Right atrium auricular region (tissue), 2 donors: ENCODE measurements around the gene SRSF10. TPM values are rescaled to one million over a fixed set of nuclear protein-coding genes. Genes with fewer than 3 reads are reported as not detected.

ENCODE experiments used
- DNase-seq: peaks from one replicate; pipeline ENCODE4 v3.0.0-alpha.2; 2019; ENCODE audit warnings: low spot score
- H3K27ac ChIP-seq, 2 donors: fragments of 200-600 bp; sonication (generic); 1 replicate in 1 of 2; 2 replicates in 1 of 2; pipeline ENCODE4 v1.5.1; 2016 to 2019
- H3K27me3 ChIP-seq, 2 donors: fragments of 200-600 bp; sonication (generic); one replicate each; pipeline versions ENCODE4 v1.5.1 to v1.6.0; 2017 to 2019
- H3K36me3 ChIP-seq: fragments of 200-600 bp; sonication (generic); one replicate; pipeline ENCODE4 v1.5.1; 2016
- H3K4me1 ChIP-seq, 2 donors: fragments of 200-600 bp; sonication (generic); one replicate each; pipeline versions ENCODE4 v1.5.1 to v1.6.0; 2017 to 2019
- H3K4me3 ChIP-seq, 2 donors: fragments of 200-600 bp; sonication (generic); 1 replicate in 1 of 2; 2 replicates in 1 of 2; pipeline ENCODE4 v1.5.1; 2017 to 2019; ENCODE audit warnings: mild to moderate bottlenecking in 1 of 2, moderate library complexity in 1 of 2
- H3K9me3 ChIP-seq, 2 donors: fragments of 200-600 bp; sonication (generic); one replicate each; pipeline ENCODE4 v1.5.1; 2019
- total RNA-seq, 2 donors: library from RNA; depleted of rRNA; stranded (reverse); fragments of >200 nt; gene quantifications; one replicate each; pipeline ENCODE4 v1.1.0, GENCODE V29; 2016
- TF ChIP-seq, protein P1 (sequence below), 2 donors: fragments of 200-600 bp; sonication (generic); IDR thresholded peaks; one replicate each; pipeline ENCODE4 v1.5.1; 2019; ENCODE audit warnings: antibody characterized with exemption in 2 of 2

Gene SRSF10
- total RNA-seq, 2 donors from 2014 or later = 38.6 to 43.1 TPM

DNA sequence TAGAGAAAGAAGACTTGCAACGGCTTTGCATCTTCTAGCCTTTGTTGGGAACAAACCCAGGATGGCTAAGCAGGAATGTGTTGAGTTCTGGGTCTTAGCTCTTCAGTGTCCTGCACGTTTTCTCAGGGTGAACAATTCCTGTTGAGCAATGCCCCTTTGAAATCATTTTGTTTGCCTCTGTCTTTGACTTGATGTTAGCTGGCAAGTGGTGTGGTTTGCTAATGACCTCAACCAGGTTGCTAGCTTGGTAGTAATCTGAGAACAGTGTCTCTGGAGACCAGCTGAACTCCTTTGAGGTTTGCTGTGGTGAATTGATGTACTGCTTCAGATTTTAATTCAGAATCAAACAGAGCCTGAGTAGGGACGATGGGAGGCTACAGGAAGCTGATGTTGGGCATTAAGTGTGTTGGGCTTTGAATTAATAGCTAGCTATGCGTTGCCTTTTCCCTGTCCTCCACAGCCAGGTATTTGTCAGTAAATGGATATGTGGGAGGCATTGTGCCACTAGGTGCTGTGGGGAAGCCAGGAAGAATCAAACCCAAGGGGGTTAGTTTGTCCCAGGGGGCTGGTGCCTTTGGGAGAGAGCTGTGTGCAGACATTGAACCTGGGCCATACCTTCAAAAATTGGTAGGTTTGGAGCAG is 23.3 kb upstream of the SRSF10 start:
- TF ChIP-seq, protein P1, sequence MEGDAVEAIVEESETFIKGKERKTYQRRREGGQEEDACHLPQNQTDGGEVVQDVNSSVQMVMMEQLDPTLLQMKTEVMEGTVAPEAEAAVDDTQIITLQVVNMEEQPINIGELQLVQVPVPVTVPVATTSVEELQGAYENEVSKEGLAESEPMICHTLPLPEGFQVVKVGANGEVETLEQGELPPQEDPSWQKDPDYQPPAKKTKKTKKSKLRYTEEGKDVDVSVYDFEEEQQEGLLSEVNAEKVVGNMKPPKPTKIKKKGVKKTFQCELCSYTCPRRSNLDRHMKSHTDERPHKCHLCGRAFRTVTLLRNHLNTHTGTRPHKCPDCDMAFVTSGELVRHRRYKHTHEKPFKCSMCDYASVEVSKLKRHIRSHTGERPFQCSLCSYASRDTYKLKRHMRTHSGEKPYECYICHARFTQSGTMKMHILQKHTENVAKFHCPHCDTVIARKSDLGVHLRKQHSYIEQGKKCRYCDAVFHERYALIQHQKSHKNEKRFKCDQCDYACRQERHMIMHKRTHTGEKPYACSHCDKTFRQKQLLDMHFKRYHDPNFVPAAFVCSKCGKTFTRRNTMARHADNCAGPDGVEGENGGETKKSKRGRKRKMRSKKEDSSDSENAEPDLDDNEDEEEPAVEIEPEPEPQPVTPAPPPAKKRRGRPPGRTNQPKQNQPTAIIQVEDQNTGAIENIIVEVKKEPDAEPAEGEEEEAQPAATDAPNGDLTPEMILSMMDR (IDR thresholded peaks at IDR 0.05) = no peak
- H3K4me1 ChIP-seq = peaks cover 0 to 5% of the 10 kb centered on the region in 2 donors
- no peaks in the 10 kb centered on the region for H3K27me3 ChIP-seq
- no peaks in the 10 kb centered on the region for H3K36me3 ChIP-seq
- H3K9me3 ChIP-seq = peaks cover 0 to 9% of the 10 kb centered on the region in 2 donors
- H3K27ac ChIP-seq = no peak overlapping the region
- no peak for DNase-seq
- no peak overlapping the region for H3K4me3 ChIP-seq

DNA sequence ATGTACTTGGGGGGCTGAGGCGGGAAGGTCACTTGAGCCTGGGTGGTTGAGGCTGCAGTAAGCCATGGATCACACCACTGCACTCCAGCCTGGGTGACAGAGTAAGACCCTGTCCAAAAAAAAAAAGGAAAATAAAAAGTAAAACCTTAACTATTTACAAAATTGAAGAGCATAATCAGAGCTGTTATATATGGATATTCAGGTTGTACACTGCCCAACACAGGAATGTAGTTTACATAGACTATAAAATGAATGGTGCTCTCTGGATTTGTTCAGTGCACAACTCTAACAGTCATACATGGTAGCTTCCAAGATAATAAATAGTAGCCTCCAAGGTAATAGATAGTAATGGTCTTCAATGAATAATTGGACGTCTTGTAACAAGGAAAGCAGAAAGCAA is 22.6 kb upstream of the SRSF10 start:
- H3K27ac ChIP-seq = no peak overlapping the region
- H3K27me3 ChIP-seq = no peaks in the 10 kb centered on the region
- DNase-seq = no peak
- H3K9me3 ChIP-seq = peaks cover 0 to 9% of the 10 kb centered on the region in 2 donors
- H3K4me3 ChIP-seq = no peak overlapping the region
- TF ChIP-seq, protein P1 (IDR thresholded peaks at IDR 0.05) = no peak
- no peaks in the 10 kb centered on the region for H3K4me1 ChIP-seq
- H3K36me3 ChIP-seq = no peaks in the 10 kb centered on the region

DNA sequence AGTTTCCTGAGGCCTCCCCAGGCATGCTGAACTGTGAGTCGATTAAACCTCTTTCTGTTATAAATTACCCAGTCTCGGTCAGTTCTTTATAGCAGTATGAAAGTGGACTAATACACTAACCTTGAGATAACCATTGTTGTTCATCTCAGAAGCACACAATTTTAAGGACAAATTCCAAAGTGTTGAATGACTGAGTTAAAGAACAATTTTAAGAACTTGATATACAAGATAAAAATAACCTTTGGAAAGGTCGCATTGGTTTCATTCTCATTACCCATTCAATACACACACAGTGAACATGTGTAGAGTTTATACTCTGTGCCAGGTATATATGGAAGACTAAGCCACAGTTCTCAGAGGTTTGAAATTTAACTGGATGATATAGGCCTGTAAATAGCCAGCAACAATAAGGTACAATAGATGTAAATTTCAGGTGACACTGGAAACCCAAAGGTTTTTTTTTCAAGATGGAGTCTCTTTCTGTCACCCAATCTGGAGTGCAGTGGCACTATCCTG is 19.1 kb upstream of the SRSF10 start:
- no peak for DNase-seq
- Histone ChIP-seq H3K27me3 (no peaks in the 10 kb centered on the region), H3K27ac (no peak overlapping the region), H3K4me1 (no peaks in the 10 kb centered on the region), H3K4me3 (no peak overlapping the region), H3K9me3 (no peaks in the 10 kb centered on the region), H3K36me3 (no peaks in the 10 kb centered on the region)
- TF ChIP-seq, protein P1 (IDR thresholded peaks at IDR 0.05) = no peak

DNA sequence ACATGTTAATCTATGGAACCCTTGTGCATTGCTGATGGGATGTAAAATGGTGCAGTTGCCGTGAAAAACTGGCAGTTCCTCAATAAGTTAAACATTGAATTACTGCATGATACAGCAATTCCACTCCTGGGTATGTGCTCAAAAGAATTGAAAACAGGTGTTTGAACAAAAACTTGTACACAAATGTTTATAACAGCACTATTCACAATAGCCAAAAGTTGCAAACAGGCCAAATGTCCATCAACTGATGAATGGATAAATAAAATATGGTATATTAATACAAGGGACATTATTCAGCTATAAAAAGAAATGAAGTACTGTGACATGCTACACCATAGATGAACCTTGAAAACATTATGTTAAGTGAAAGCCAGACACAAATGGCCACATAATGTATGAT is 17.7 kb upstream of the SRSF10 start:
- Histone ChIP-seq H3K27me3 (no peaks in the 10 kb centered on the region), H3K36me3 (no peaks in the 10 kb centered on the region), H3K4me1 (no peaks in the 10 kb centered on the region), H3K9me3 (no peaks in the 10 kb centered on the region), H3K4me3 (no peak overlapping the region), H3K27ac (no peak overlapping the region)
- no peak for DNase-seq
- TF ChIP-seq, protein P1 (IDR thresholded peaks at IDR 0.05) = no peak

DNA sequence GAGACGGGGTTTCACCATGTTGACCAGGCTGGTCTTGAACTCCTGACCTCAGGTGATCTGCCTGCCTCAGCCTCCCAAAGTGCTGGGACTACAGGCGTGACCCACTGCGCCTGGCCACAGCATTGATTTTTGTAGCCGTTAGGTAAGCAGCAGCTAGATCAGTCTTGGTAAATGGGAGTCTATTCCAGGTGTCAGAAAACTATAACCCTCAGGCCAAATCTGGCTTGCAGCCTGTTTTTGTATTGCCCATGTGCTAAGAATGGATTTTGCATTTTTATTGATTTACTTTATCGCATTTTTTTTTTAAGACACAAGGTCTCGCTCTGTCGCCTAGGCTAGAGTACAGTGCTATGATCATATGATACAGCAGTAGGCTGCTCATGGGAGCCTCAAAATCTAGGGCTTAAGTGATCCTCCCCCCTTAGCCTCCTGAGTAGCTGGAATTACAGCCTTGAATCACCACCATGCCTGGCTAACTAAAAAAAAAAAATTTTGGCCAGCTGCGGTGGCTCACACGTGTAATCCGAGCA is 16.6 kb upstream of the SRSF10 start:
- H3K9me3 ChIP-seq = no peaks in the 10 kb centered on the region
- TF ChIP-seq, protein P1 (IDR thresholded peaks at IDR 0.05) = no peak
- H3K27ac ChIP-seq = no peak overlapping the region
- H3K36me3 ChIP-seq = no peaks in the 10 kb centered on the region
- H3K27me3 ChIP-seq = no peaks in the 10 kb centered on the region
- no peaks in the 10 kb centered on the region for H3K4me1 ChIP-seq
- H3K4me3 ChIP-seq = no peak overlapping the region
- no peak for DNase-seq
